Upper lobe of left lung (tissue), 4 donors: ENCODE data around the gene RBBP4.

Experiments used
- CTCF ChIP-seq, 6 experiments: fragments of 450-650 bp in 4 of 6; fragments of 200-600 bp in 2 of 6; sonication (generic) in 2 of 6; IDR thresholded peaks; one replicate each; pipeline ENCODE4 v1.5.1; 2016 to 2019; ENCODE audit warnings: antibody characterized with exemption in 6 of 6
- POLR2A ChIP-seq, 4 donors: fragments of 450-650 bp; IDR thresholded peaks; one replicate each; pipeline ENCODE4 v1.5.1; 2016 to 2017; ENCODE audit warnings: antibody characterized with exemption in 4 of 4, mild to moderate bottlenecking in 2 of 4
- POLR2AphosphoS5 ChIP-seq, 2 donors: sonication (generic); formaldehyde crosslinking; IDR thresholded peaks; one replicate each; pipeline ENCODE4 v1.5.1; 2017; ENCODE audit warnings: antibody characterized with exemption in 2 of 2

- no peak for TF ChIP-seq CTCF (IDR thresholded peaks at IDR 0.05)
- no peak for TF ChIP-seq POLR2A (IDR thresholded peaks at IDR 0.05)
- no peak for TF ChIP-seq POLR2AphosphoS5 (IDR thresholded peaks at IDR 0.05)
These were observed 32.4 kb downstream of the RBBP4 start for GRCh38 chr1:32683397-32683796.
